Liver (tissue), 9 donors: Measurements from ENCODE around the gene ZDHHC11B. TPM values are rescaled to one million over a fixed set of nuclear protein-coding genes. Genes with fewer than 3 reads are reported as not detected.
A peak's percentile ranks its signal among the peaks of the same experiment; 100 is the strongest.
"Not testable (repeated sequence)": the region's sequence is repeated elsewhere in the genome, so short reads cannot be mapped to it uniquely, and the experiment has no call there.

Source experiments
- DNase-seq: peaks from one replicate; pipeline ENCODE4 v3.0.0-alpha.2; 2017; ENCODE audit warnings: low spot score
- H3K27ac ChIP-seq, 2 donors: one replicate each; pipeline ENCODE4 v1.7.0; 2013; ENCODE audit warnings: inconsistent platforms in 2 of 2, low read length in 2 of 2, control low read depth in 1 of 2, low read depth in 1 of 2, mild to moderate bottlenecking in 1 of 2
- H3K27me3 ChIP-seq, 4 donors: one replicate each; pipeline versions ENCODE4 v1.6.1 to v1.7.0; 2013; ENCODE audit warnings: low read length in 3 of 4, inconsistent platforms in 1 of 4, mild to moderate bottlenecking in 1 of 4, moderate library complexity in 1 of 4; ENCODE audit not compliant: control insufficient read depth in 4 of 4, insufficient read depth in 4 of 4
- H3K36me3 ChIP-seq, 4 donors: one replicate each; pipeline versions ENCODE4 v1.6.1 to v1.7.0; 2013; ENCODE audit warnings: low read length in 3 of 4, mild to moderate bottlenecking in 3 of 4, low read depth in 1 of 4, moderate library complexity in 1 of 4; ENCODE audit not compliant: control insufficient read depth in 4 of 4, insufficient read depth in 3 of 4
- H3K4me1 ChIP-seq, 4 donors: one replicate each; pipeline versions ENCODE4 v1.6.1 to v1.7.0; 2013; ENCODE audit warnings: low read length in 3 of 4, mild to moderate bottlenecking in 3 of 4, moderate library complexity in 1 of 4; ENCODE audit not compliant: control insufficient read depth in 4 of 4, insufficient read depth in 4 of 4
- H3K4me3 ChIP-seq, 3 donors: one replicate each; pipeline versions ENCODE4 v1.6.1 to v1.7.0; 2013; ENCODE audit warnings: low read length in 3 of 3, control low read depth in 1 of 3, low read depth in 1 of 3, mild to moderate bottlenecking in 1 of 3
- H3K9ac ChIP-seq, 2 donors: one replicate each; pipeline ENCODE4 v1.7.0; 2013; ENCODE audit warnings: low read length in 2 of 2, mild to moderate bottlenecking in 2 of 2, moderate library complexity in 2 of 2, control low read depth in 1 of 2, low read depth in 1 of 2
- H3K9me3 ChIP-seq, 4 donors: one replicate each; pipeline versions ENCODE4 v1.6.1 to v1.7.0; 2013; ENCODE audit warnings: low read length in 3 of 4; ENCODE audit not compliant: control insufficient read depth in 4 of 4
- CTCF ChIP-seq: fragments of 150-350 bp; IDR thresholded peaks from 2 replicates; pipeline ENCODE4 v1.5.1; 2017; ENCODE audit warnings: improper control_type of control experiment, low read depth, low read length; ENCODE audit not compliant: missing input control
- EGR1 ChIP-seq, 2 donors: IDR thresholded peaks; 2 replicates each; pipeline ENCODE4 v1.6.1; 2016 to 2018; ENCODE audit warnings: antibody characterized with exemption in 2 of 2, low read depth in 2 of 2
- JUND ChIP-seq, 2 donors: IDR thresholded peaks; 2 replicates each; pipeline ENCODE4 v1.6.1; 2016; ENCODE audit warnings: antibody characterized with exemption in 2 of 2
- MAX ChIP-seq: IDR thresholded peaks from 2 replicates; pipeline ENCODE4 v1.6.1; 2016; ENCODE audit warnings: antibody characterized with exemption
- SP1 ChIP-seq: IDR thresholded peaks from 2 replicates; pipeline ENCODE4 v1.6.1; 2018; ENCODE audit warnings: antibody characterized with exemption, mild to moderate bottlenecking
- YY1 ChIP-seq: IDR thresholded peaks from 2 replicates; pipeline ENCODE4 v1.6.1; 2016; ENCODE audit warnings: antibody characterized with exemption, mild to moderate bottlenecking
- ZBTB33 ChIP-seq: IDR thresholded peaks from 2 replicates; pipeline ENCODE4 v1.6.1; 2016; ENCODE audit warnings: antibody characterized with exemption
- WGBS: extraction: QIAGEN DNeasy Blood & Tissue Kit; methylation state at CpG from one replicate; pipeline ENCODE4 v1.1.7; 2013; 5-methylcytosine and 5-hydroxymethylcytosine counted together
- polyA plus RNA-seq, 2 donors: library from polyadenylated mRNA; stranded (reverse) in 1 of 2; unstranded in 1 of 2; fragments of 200-250 nt in 1 of 2; fragments of >200 nt in 1 of 2; fragmentation: Nextera tagmentation in 1 of 2; extraction: Ambion mirVana in 1 of 2; gene quantifications; one replicate each; pipeline versions ENCODE4 v1.2.1 to v1.2.3, GENCODE V29; 2013 to 2015
- total RNA-seq, 2 donors: library from RNA; depleted of rRNA; stranded (reverse); fragments of >200 nt; gene quantifications; one replicate each; pipeline ENCODE4 v1.2.3, GENCODE V29; 2014
- donor health status: healthy.
- donor health status: healthy.
- donor health status: healthy.
- donor health status: healthy.
- donor health status: healthy.

ZDHHC11B gene
- total and polyA plus RNA-seq, 4 donors = 0.37 to 2.1 (median 0.62) TPM

GRCh38 chr5:694042-694431 lies 90.5 kb downstream of the ZDHHC11B start:
- H3K27me3 ChIP-seq, H3K9ac ChIP-seq, H3K27ac ChIP-seq, H3K36me3 ChIP-seq, H3K9me3 ChIP-seq, H3K4me1 ChIP-seq, DNase-seq: not testable (repeated sequence)
- peak overlapping the region in 1 of 3 donors; percentile 61 for H3K4me3 ChIP-seq
- 7% methylated on average over 13 of the region's 22 CpGs for WGBS

- WGBS = under 1% methylated on average over 100 of the region's 109 CpGs
- not testable (repeated sequence) for H3K27me3 ChIP-seq, H3K36me3 ChIP-seq, H3K27ac ChIP-seq, H3K4me1 ChIP-seq, H3K9ac ChIP-seq, H3K9me3 ChIP-seq
- peak; percentile 84 for DNase-seq
- peak within 1 kb of the TSS in 2 of 3 donors; percentile 49 to 61 for H3K4me3 ChIP-seq
Measured at GRCh38 chr5:693271-694041, 91.1 kb downstream of the ZDHHC11B start, which contains the start of gene TPPP. TSS of gene TPPP (minus strand) at chr5:693352. CDS start at chr5:678060, 15,292 bp downstream.

GRCh38 chr5:692529-693041 lies 91.9 kb downstream of the ZDHHC11B start:
- H3K27me3 ChIP-seq, H3K9ac ChIP-seq, H3K4me1 ChIP-seq, H3K27ac ChIP-seq, DNase-seq, H3K9me3 ChIP-seq, H3K36me3 ChIP-seq: not testable (repeated sequence)
- WGBS = under 1% methylated on average over 41 of the region's 41 CpGs
- peak overlapping the region in 2 of 3 donors; percentile 49 to 61 for H3K4me3 ChIP-seq

- TF ChIP-seq JUND (IDR thresholded peaks at IDR 0.05) (no peak), ZBTB33 (no peak), MAX (no peak), EGR1 (IDR thresholded peaks at IDR 0.05; ENCODE audit: low read depth in 2 of 2) (no peak), YY1 (no peak), CTCF (no peak), SP1 (no peak)
- WGBS = 34% methylated on average over 2 of the region's 2 CpGs
- no peak for DNase-seq
- Histone ChIP-seq H3K27me3 (no peaks in the 10 kb centered on the region), H3K9me3 (no peaks in the 10 kb centered on the region), H3K36me3 (no peaks in the 10 kb centered on the region), H3K27ac (no peak overlapping the region), H3K9ac (no peak overlapping the region), H3K4me1 (no peaks in the 10 kb centered on the region), H3K4me3 (peak overlapping the region in 1 of 3 donors; percentile 61)
Measured at GRCh38 chr5:691817-692528, 92.6 kb downstream of the ZDHHC11B start.

- not testable (repeated sequence) for H3K9ac ChIP-seq, H3K27me3 ChIP-seq, H3K36me3 ChIP-seq, H3K27ac ChIP-seq, H3K4me1 ChIP-seq, DNase-seq, H3K9me3 ChIP-seq, H3K4me3 ChIP-seq
- WGBS = no CpG with 5 or more reads among the region's 23 CpGs
Measured at GRCh38 chr5:691049-691448, 93.5 kb downstream of the ZDHHC11B start.

GRCh38 chr5:690293-690692 lies 94.2 kb downstream of the ZDHHC11B start:
- not testable (repeated sequence) for H3K4me3 ChIP-seq, DNase-seq, H3K9me3 ChIP-seq, H3K27ac ChIP-seq, H3K4me1 ChIP-seq, H3K27me3 ChIP-seq, H3K9ac ChIP-seq, H3K36me3 ChIP-seq
- whole genome bisulfite sequencing = no CpG with 5 or more reads among the region's 12 CpGs
